HG03064 (cell line): ENCODE data around the gene DENND1A.
"Not testable (repeated sequence)": the region's sequence is repeated elsewhere in the genome, so short reads cannot be mapped to it uniquely, and the experiment has no call there.

Experiments used
- ATAC-seq: cut with Tn5 transposase; IDR thresholded peaks from one replicate; pipeline ENCODE4 v1.9.1; 2021; ENCODE audit warnings: low read depth; ENCODE audit not compliant: unreplicated experiment

The DENND1A gene

DNA sequence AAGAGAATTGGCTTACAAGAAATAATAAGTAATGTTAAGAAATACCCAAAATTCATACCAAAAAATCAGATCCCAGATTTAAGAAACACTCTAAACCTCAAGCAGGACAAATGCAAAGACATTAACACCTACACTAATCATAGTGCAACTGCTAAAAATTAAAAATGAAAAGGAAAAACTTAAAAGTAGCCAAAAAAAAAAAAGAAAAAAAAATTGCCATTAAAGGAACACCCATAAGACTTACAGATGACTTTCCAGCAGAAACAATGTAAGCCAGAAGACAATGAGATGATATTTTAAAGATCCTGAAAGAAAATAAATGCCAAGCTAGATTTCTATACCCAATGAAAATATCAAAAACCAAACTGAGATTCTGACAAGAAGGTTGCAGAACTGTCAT, 101.5 kb downstream of the DENND1A start:
- no peak for ATAC-seq

DNA sequence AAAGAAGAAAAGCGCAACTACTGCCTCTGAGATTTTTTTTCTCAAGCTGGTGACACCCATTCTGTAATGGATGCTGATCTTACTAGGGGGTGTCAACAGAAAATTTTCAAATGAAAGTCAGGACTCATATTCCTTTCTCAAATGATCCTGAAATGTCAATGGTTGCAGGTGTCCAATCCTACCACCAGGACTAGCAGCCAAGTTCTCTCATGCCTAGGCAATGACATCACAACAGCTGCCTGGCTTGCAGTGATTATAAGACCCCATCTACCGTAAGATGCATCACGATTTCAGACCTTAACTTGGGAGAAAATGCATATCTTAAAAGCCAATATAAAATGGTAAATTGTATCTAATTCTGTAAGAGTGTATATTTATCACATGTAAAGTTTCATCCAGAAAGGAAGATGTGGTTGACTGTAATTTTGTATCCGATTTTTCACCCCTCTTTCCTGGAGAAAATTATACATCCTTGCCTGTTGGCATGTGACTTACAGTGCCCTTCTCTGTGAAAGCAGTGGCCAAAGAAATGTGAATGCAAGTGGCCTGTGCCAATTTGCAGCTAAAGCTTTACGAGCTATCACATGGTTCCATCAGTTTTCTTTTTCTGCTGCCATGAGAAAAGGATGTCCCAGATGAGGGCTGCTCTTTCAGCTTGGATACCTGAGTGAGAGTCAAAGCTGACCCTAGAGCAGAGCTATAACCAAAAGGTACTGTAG, 104.4 kb downstream of the DENND1A start:
- ATAC-seq = no peak

DNA sequence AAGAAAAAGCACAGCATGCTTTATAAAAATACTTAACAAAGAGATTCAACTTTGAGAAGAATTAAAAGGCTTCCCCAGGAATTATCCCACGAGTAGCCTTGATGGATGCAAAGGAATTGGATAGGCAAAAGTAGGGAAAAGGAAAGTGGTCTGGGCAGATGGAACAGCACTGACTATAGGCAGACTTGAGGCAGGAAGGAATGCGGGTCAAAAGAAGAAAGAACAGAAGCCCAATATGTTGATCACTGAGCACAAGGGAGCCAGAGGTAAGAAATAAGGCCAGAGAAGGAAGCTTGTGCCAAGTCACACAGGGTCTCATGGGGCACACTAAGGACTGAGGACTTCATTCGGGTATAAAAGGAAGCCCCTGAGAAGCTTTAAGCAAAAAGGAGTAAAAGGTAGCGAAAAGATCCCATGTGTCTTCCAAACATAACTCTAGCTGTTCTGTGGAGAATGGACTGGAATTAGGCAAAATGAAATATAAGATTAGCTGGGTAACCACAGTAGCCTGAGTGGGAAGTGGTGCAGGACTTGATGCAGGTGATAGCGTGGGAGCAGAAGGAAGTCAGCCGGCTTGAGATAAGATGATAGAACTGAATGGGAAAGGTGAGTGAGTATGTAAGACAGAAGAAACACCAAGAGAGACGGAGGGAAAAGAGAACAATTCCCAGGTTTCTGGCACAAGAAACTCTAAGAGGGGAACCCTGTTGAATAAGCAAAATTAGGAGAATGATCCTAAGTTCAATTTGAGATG, 106.6 kb downstream of the DENND1A start:
- no peak for ATAC-seq

DNA sequence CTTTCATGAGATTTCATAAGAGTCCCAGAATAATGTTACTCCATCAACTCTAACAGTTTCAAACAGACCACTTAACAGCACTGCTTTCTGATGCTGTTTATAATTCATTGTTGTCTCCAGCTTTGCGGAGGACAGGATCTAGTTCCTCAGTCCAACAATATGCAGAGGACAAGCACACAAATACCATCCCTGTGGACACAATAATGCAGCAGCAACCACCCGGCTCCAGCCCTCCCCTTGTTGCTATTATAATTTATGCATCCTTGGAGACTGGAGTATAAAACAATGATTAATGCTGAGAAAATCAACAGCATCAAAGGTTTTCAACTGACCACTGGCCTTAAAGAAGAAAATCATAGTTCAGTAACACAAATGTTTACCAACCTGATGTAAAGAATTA, 108.3 kb downstream of the DENND1A start:
- ATAC-seq = no peak

- no peak for ATAC-seq
Measured at GRCh38 chr9:123820139-123820538, 109.8 kb downstream of the DENND1A start.

- no peak for ATAC-seq
Measured at GRCh38 chr9:123816817-123817472, 113.0 kb downstream of the DENND1A start.

GRCh38 chr9:123815856-123816255, 114.1 kb downstream of the DENND1A start:
- ATAC-seq = not testable (repeated sequence)

DNA sequence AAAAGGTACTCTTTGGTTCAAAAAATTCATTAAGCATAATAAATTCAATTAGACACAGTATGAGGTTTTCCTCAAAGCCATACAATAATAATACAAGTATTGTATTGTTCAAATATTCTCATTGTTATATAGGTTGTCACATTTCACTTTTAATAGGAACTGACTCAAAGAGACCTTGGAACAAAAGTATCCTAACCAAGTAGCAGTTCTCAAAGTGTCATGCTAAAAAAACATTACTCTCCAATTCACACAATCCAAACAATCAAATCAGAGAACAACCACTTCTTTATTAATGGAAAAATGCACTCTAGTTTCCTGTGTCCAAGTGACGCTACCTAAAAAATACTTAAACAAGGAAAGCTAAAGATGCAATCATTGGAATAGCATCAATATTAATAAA, 115.4 kb downstream of the DENND1A start:
- no peak for ATAC-seq

GRCh38 chr9:123812984-123813383, 116.9 kb downstream of the DENND1A start:
- no peak for ATAC-seq

DNA sequence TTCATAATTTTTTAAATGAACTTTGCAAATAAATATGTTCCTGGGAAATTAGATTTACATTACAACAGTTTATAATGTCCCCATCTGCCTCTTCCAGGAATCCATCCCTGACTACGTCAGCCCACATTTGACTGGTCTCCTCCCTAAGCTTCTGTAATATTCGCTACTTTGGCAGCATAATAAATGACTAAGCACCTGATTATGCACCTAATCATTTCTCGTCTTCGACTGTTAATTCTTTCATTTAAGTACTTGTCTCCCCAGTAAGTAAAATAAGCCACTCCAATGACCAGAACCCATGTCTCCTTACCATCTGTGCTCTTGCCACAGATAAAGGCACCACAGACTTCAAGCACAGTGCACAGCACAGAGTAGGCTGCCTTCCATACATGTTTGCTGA, 122.7 kb downstream of the DENND1A start:
- no peak for ATAC-seq

DNA sequence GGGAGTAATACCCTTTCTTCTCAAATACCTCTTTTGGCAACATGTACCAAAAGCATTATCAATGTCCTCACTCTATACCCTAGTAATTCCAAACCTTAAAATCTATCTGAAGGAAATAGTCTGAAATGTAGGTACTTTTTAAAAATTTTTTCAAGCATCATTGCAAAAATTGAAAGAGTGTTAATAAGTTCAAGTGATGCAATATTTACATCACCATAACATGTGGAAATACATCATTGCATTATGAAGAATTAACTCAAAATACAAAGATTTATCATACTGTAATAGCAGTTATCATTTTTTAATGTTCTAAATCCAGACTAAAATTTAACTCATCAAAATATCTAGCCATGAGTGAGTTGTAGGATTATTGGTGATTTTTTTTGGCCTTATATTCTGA, 123.1 kb downstream of the DENND1A start:
- no peak for ATAC-seq

GRCh38 chr9:123798195-123798594, 131.7 kb downstream of the DENND1A start:
- ATAC-seq = no peak

GRCh38 chr9:123796618-123797484, 133.1 kb downstream of the DENND1A start:
- ATAC-seq = no peak

DNA sequence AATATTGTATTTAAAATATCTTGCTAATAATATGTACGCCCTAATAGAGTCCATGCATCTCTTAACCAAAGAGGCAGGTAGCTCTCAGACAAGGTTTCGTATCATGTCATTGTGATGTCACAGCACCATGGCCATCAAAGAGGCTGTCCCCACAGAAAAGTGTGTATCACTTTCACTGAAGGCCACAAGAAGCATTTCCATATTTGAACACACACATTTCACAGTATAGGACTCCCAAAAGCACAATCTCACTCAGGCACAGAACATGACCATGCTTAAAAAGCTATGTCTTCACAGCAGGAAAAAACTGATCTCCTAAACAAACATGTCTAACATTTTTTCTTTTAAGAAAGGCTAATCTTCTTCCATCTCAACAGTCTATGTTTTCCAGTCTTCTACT, 133.8 kb downstream of the DENND1A start:
- ATAC-seq = no peak

- ATAC-seq = no peak
Measured at GRCh38 chr9:123795336-123795735, 134.6 kb downstream of the DENND1A start.

- no peak for ATAC-seq
Measured at GRCh38 chr9:123792501-123792900, 137.4 kb downstream of the DENND1A start.

- ATAC-seq = no peak
Measured at GRCh38 chr9:123789554-123790292, 140.2 kb downstream of the DENND1A start.

- ATAC-seq = no peak
Measured at GRCh38 chr9:123787416-123787815, 142.5 kb downstream of the DENND1A start.

DNA sequence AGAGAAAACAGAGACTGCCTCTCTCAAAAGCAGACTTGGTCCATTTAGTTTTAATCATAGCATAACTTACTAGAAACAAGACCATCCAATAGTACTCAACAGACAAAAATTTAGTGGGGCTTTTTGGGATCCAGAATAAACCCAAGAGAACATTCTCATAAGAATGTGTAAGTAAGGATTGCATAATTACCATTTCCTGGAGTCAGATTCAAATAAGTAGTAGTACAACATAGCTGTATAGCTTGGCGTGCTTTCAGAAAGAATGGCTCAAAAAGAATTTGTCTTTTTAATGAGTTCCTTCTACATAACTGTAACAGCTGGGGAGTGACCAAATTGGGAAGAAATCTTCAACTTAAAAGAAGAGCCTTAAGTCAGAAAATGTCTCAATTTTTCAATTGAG, 145.4 kb downstream of the DENND1A start:
- no peak for ATAC-seq
